A549 (cell line): ENCODE measurements around the gene GGTLC2. TPM values are rescaled to one million over a fixed set of nuclear protein-coding genes. Genes with fewer than 3 reads are reported as not detected.

Experiments
- ATAC-seq, 2 experiments: fragments of 200-7000 bp in 1 of 2; fragments of >200 bp in 1 of 2; cut with Nextera tagmentation in 1 of 2; cut with Tn5 transposase in 1 of 2; 3 replicates each; pipeline versions ENCODE4 v1.8.0 to v1.9.1; 2018 to 2020; ENCODE audit warnings: mild to moderate bottlenecking in 1 of 2, moderate library complexity in 1 of 2
- CTCF ChIA-PET: fragments of 300-600 bp; sonication (Branson Sonifier 250); formaldehyde crosslinking; extraction: SDS; loops from one replicate; lab custom pipeline; 2021; ENCODE audit warnings: antibody characterized with exemption, inconsistent platforms; lab: Yijun Ruan, JAX
- POLR2A ChIA-PET: fragments of 350-600 bp; formaldehyde crosslinking; extraction: SDS; loops from one replicate; lab custom pipeline; 2021; ENCODE audit warnings: antibody characterized with exemption, inconsistent platforms; lab: Yijun Ruan, JAX
- DNase-seq, 2 experiments: peaks; one replicate each; pipeline versions ENCODE4 v3.0.0 to v3.0.0-alpha.2; 2011 to 2016; ENCODE audit warnings: low read depth in 1 of 2, low spot score in 1 of 2
- FAIRE-seq: peaks from 2 replicates; lab custom pipeline; 2011; peaks lifted over from hg19 to GRCh38; lab: Jason Lieb, UNC
- H3K27ac ChIP-seq, 2 experiments: fragments of >200 bp; sonication (Bioruptor Twin); formaldehyde crosslinking; 3 replicates each; pipeline ENCODE4 v1.5.1; 2016 to 2017
- H3K4me1 ChIP-seq: fragments of >200 bp; sonication (Bioruptor Twin); formaldehyde crosslinking; 3 replicates; pipeline ENCODE4 v1.6.1; 2016
- H3K4me2 ChIP-seq: fragments of >200 bp; sonication (Bioruptor Twin); formaldehyde crosslinking; 3 replicates; pipeline ENCODE4 v1.6.1; 2016
- H3K4me3 ChIP-seq: fragments of >200 bp; sonication (Bioruptor Twin); formaldehyde crosslinking; 3 replicates; pipeline ENCODE4 v1.5.1; 2016
- H3K9me3 ChIP-seq: fragments of >200 bp; sonication (Bioruptor Twin); formaldehyde crosslinking; 3 replicates; pipeline ENCODE4 v1.6.1; 2016
- CBX8 ChIP-seq: fragments of 200-600 bp; sonication (generic); IDR thresholded peaks from 2 replicates; pipeline ENCODE4 v1.6.1; 2016
- CHD2 ChIP-seq: fragments of 150-350 bp; IDR thresholded peaks from 2 replicates; pipeline ENCODE4 v1.6.1; 2014; ENCODE audit warnings: low read length; ENCODE audit not compliant: partially characterized antibody
- EP300 ChIP-seq, 2 experiments: fragments of >200 bp; sonication (Bioruptor Twin); formaldehyde crosslinking; IDR thresholded peaks; 2 replicates in 1 of 2; 3 replicates in 1 of 2; pipeline ENCODE4 v1.6.1; 2016 to 2017
- ESRRA ChIP-seq: fragments of 150-350 bp; IDR thresholded peaks from 2 replicates; pipeline ENCODE4 v1.6.1; 2014; ENCODE audit warnings: mild to moderate bottlenecking, low read length, borderline replicate concordance
- FOSB ChIP-seq: fragments of 250-450 bp; sonication (Bioruptor Pico); IDR thresholded peaks from 2 replicates; pipeline ENCODE4 v1.5.0; 2020; ENCODE audit warnings: mild to moderate bottlenecking, moderate library complexity
- FOSL2 ChIP-seq, 2 experiments: fragments of 450-650 bp in 1 of 2; fragments of >200 bp in 1 of 2; sonication (Bioruptor Twin) in 1 of 2; formaldehyde crosslinking; IDR thresholded peaks; 2 replicates each; pipeline versions ENCODE4 v1.5.0 to v1.6.1; 2016 to 2020; ENCODE audit warnings: mild to moderate bottlenecking in 1 of 2, moderate library complexity in 1 of 2
- HEYL ChIP-seq: fragments of 250-450 bp; sonication (Bioruptor Pico); IDR thresholded peaks from 2 replicates; pipeline ENCODE4 v1.8.0; 2021; ENCODE audit warnings: mild to moderate bottlenecking, moderate library complexity
- HOXA7 ChIP-seq: fragments of 250-450 bp; sonication (Bioruptor Pico); IDR thresholded peaks from 2 replicates; pipeline ENCODE4 v1.5.0; 2020; ENCODE audit warnings: mild to moderate bottlenecking, moderate library complexity
- HOXB13 ChIP-seq: fragments of 250-450 bp; sonication (Bioruptor Pico); IDR thresholded peaks from 2 replicates; pipeline ENCODE4 v1.5.0; 2020; ENCODE audit warnings: low read depth, mild to moderate bottlenecking, moderate library complexity
- HOXB5 ChIP-seq: fragments of 250-450 bp; sonication (Bioruptor Pico); IDR thresholded peaks from 2 replicates; pipeline ENCODE4 v1.5.0; 2020; ENCODE audit warnings: mild to moderate bottlenecking, moderate library complexity
- JUNB ChIP-seq: fragments of >200 bp; sonication (Bioruptor Twin); formaldehyde crosslinking; IDR thresholded peaks from 2 replicates; pipeline ENCODE4 v1.6.1; 2016
- KDM1A ChIP-seq: fragments of 200-600 bp; sonication (generic); IDR thresholded peaks from 2 replicates; pipeline ENCODE4 v1.6.1; 2016; ENCODE audit warnings: low read depth, mild to moderate bottlenecking
- MAFK ChIP-seq: fragments of 450-650 bp; IDR thresholded peaks from 2 replicates; pipeline ENCODE4 v1.6.1; 2014; ENCODE audit not compliant: partially characterized antibody
- MAZ ChIP-seq: fragments of 150-350 bp; IDR thresholded peaks from 2 replicates; pipeline ENCODE4 v1.6.1; 2014; ENCODE audit warnings: antibody characterized with exemption, low read depth, low read length, borderline replicate concordance
- NFE2L2 ChIP-seq: fragments of 150-350 bp; conservative IDR thresholded peaks from 2 replicates; pipeline ENCODE4 v1.6.1; 2014; ENCODE audit warnings: low read length
- NPAS2 ChIP-seq: fragments of 250-450 bp; sonication (Bioruptor Pico); IDR thresholded peaks from 2 replicates; pipeline ENCODE4 v1.8.0; 2022; ENCODE audit warnings: mild to moderate bottlenecking, moderate library complexity, borderline replicate concordance
- NR3C1 ChIP-seq: fragments of >200 bp; sonication (Bioruptor Twin); formaldehyde crosslinking; IDR thresholded peaks from 3 replicates; pipeline ENCODE4 v1.6.1; 2017
- POLR2A ChIP-seq: IDR thresholded peaks from 2 replicates; pipeline ENCODE4 v1.6.1; 2012; ENCODE audit warnings: mild to moderate bottlenecking, low read length
- RARB ChIP-seq: fragments of 250-450 bp; sonication (Bioruptor Pico); IDR thresholded peaks from 2 replicates; pipeline ENCODE4 v1.8.0; 2021; ENCODE audit warnings: mild to moderate bottlenecking, moderate library complexity
- RCOR1 ChIP-seq: fragments of 150-350 bp; IDR thresholded peaks from 2 replicates; pipeline ENCODE4 v1.6.1; 2014; ENCODE audit warnings: antibody characterized with exemption, low read length, low read depth
- RNF2 ChIP-seq: fragments of 200-600 bp; sonication (generic); IDR thresholded peaks from 2 replicates; pipeline ENCODE4 v1.6.1; 2016; ENCODE audit warnings: low read depth, mild to moderate bottlenecking, antibody characterized with exemption, moderate library complexity, borderline replicate concordance
- SMC3 ChIP-seq: fragments of >200 bp; sonication (Bioruptor Twin); formaldehyde crosslinking; IDR thresholded peaks from 3 replicates; pipeline ENCODE4 v1.6.1; 2018; ENCODE audit warnings: inconsistent platforms
- TFCP2L1 ChIP-seq: fragments of 250-450 bp; sonication (Bioruptor Pico); IDR thresholded peaks from 2 replicates; pipeline ENCODE4 v1.5.0; 2021; ENCODE audit warnings: mild to moderate bottlenecking
- TP53 ChIP-seq: fragments of 250-450 bp; sonication (Bioruptor Pico); IDR thresholded peaks from 2 replicates; pipeline ENCODE4 v1.5.0; 2021; ENCODE audit warnings: mild to moderate bottlenecking, moderate library complexity
- ZFP36 ChIP-seq: fragments of 450-650 bp; IDR thresholded peaks from 2 replicates; pipeline ENCODE4 v1.6.1; 2014; ENCODE audit warnings: borderline replicate concordance; ENCODE audit not compliant: partially characterized antibody
- ZSCAN20 ChIP-seq: fragments of 250-450 bp; sonication (Bioruptor Pico); IDR thresholded peaks from 2 replicates; pipeline ENCODE4 v1.8.0; 2022; ENCODE audit warnings: mild to moderate bottlenecking, moderate library complexity
- WGBS: methylation state at CpG from one replicate; pipeline ENCODE4 v1.1.6; 2017; ENCODE audit errors: missing lambda C conversion rate; 5-methylcytosine and 5-hydroxymethylcytosine counted together
- polyA plus RNA-seq, 4 experiments: library from polyadenylated mRNA; depleted of rRNA in 3 of 4; stranded (reverse); fragments of >200 nt; fragmentation: RNase III in 1 of 4; extraction: RNeasy Plus Mini Kit Qiagen cat#74134 plus additional on column Dnase treatment in 1 of 4; gene quantifications; 2 replicates in 3 of 4; 3 replicates in 1 of 4; pipeline ENCODE4 v1.2.3, GENCODE V29; 2011 to 2017
- TF ChIP-seq, protein P1 (sequence below): IDR thresholded peaks from 2 replicates; pipeline ENCODE4 v1.6.1; 2012; ENCODE audit warnings: low read depth, borderline replicate concordance
- TF ChIP-seq, protein P2 (sequence below): fragments of >200 bp; sonication (Bioruptor Twin); formaldehyde crosslinking; IDR thresholded peaks from 2 replicates; pipeline ENCODE4 v1.6.1; 2016
- TF ChIP-seq, protein P3 (sequence below): fragments of 250-450 bp; sonication (Bioruptor Pico); IDR thresholded peaks from 2 replicates; pipeline ENCODE4 v1.5.0; 2020; ENCODE audit warnings: low read depth, mild to moderate bottlenecking, moderate library complexity
- TF ChIP-seq, protein P4 (sequence below): fragments of 250-450 bp; sonication (Bioruptor Pico); IDR thresholded peaks from 2 replicates; pipeline ENCODE4 v1.5.0; 2021; ENCODE audit warnings: mild to moderate bottlenecking, moderate library complexity, borderline replicate concordance
- TF ChIP-seq, protein P5 (sequence below): fragments of 150-350 bp; IDR thresholded peaks from 2 replicates; pipeline ENCODE4 v1.6.1; 2014; ENCODE audit warnings: low read depth, mild to moderate bottlenecking, low read length
- TF ChIP-seq, protein P6 (sequence below): fragments of 450-650 bp; IDR thresholded peaks from 2 replicates; pipeline ENCODE4 v1.6.1; 2014; ENCODE audit warnings: antibody characterized with exemption

GGTLC2 gene
- polyA plus RNA-seq, 2 of the 4 experiments (the other 2 are of a cell fraction), result not detected

DNA sequence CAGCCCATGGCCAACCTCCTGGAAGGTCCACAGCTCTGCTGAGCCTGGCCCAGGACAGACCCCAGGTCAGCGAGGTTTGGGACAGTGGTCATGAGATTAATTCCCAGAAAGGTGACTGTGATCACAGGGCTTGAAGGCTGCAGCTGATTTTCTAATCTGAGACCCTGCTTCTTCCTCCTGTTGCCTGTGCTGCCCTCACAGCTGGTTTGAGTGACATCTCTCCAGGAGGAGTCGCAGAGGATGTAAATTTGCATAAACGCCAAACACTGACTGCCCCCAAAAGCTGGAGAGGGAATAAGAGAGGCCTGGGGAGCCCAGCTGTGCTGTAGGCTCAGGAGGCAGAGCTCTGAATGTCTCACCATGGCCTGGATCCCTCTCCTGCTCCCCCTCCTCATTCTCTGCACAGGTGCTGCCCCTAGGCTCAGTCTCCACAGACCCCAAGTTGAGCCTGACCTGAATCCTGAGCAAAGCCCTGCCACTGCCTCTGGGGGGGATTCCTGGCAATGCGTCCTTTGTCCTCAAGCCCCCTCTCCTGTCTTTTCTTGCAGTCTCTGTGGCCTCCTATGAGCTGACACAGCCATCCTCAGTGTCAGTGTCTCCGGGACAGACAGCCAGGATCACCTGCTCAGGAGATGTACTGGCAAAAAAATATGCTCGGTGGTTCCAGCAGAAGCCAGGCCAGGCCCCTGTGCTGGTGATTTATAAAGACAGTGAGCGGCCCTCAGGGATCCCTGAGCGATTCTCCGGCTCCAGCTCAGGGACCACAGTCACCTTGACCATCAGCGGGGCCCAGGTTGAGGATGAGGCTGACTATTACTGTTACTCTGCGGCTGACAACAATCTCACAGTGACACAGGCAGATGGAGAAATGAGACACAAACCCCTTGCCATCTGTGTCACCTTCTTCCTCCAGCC lies 23.8 kb downstream of the GGTLC2 start:
- no peak for DNase-seq
- FAIRE-seq, result no peak
- POLR2A ChIA-PET, result no interaction called here
- ATAC-seq, result no peak
- Histone ChIP-seq H3K27ac (no peak overlapping the region), H3K9me3 (peaks cover 12% of the 10 kb centered on the region; the same call in 2 of the 3 replicates), H3K4me1 (no peaks in the 10 kb centered on the region), H3K4me3 (no peak overlapping the region), H3K4me2 (no peak overlapping the region)
- CTCF ChIA-PET, result interaction anchor here (0.7 to 4.2 kb wide), 10 partner anchors 11 to 191 kb away, joined by 3 to 35 read pairs (median 4); no protein-coding TSS in a partner anchor
- 76% methylated on average over 11 of the region's 11 CpGs for WGBS
- TF ChIP-seq TFCP2L1 (CRISPR knock-in tag) (no peak), NFE2L2 (no peak), POLR2A (no peak), RARB (CRISPR knock-in tag) (no peak), HOXB5 (CRISPR knock-in tag) (no peak), FOSL2 (IDR thresholded peaks at IDR 0.05) (no peak), FOSL2 (CRISPR knock-in tag; IDR thresholded peaks at IDR 0.05) (no peak), KDM1A (no peak), JUNB (no peak), CHD2 (no peak), ZSCAN20 (CRISPR knock-in tag) (no peak), HEYL (CRISPR knock-in tag) (no peak), HOXB13 (CRISPR knock-in tag) (no peak), EP300 (IDR thresholded peaks at IDR 0.05) (no peak), ESRRA (no peak), MAFK (no peak)
- TF ChIP-seq, protein P1, sequence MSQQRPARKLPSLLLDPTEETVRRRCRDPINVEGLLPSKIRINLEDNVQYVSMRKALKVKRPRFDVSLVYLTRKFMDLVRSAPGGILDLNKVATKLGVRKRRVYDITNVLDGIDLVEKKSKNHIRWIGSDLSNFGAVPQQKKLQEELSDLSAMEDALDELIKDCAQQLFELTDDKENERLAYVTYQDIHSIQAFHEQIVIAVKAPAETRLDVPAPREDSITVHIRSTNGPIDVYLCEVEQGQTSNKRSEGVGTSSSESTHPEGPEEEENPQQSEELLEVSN, result no peak
- TF ChIP-seq, protein P2, sequence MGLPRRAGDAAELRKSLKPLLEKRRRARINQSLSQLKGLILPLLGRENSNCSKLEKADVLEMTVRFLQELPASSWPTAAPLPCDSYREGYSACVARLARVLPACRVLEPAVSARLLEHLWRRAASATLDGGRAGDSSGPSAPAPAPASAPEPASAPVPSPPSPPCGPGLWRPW, result no peak
- TF ChIP-seq, protein P3, sequence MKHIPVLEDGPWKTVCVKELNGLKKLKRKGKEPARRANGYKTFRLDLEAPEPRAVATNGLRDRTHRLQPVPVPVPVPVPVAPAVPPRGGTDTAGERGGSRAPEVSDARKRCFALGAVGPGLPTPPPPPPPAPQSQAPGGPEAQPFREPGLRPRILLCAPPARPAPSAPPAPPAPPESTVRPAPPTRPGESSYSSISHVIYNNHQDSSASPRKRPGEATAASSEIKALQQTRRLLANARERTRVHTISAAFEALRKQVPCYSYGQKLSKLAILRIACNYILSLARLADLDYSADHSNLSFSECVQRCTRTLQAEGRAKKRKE (CRISPR knock-in tag), result no peak
- TF ChIP-seq, protein P4, sequence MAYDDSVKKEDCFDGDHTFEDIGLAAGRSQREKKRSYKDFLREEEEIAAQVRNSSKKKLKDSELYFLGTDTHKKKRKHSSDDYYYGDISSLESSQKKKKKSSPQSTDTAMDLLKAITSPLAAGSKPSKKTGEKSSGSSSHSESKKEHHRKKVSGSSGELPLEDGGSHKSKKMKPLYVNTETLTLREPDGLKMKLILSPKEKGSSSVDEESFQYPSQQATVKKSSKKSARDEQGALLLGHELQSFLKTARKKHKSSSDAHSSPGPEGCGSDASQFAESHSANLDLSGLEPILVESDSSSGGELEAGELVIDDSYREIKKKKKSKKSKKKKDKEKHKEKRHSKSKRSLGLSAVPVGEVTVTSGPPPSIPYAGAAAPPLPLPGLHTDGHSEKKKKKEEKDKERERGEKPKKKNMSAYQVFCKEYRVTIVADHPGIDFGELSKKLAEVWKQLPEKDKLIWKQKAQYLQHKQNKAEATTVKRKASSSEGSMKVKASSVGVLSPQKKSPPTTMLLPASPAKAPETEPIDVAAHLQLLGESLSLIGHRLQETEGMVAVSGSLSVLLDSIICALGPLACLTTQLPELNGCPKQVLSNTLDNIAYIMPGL (CRISPR knock-in tag), result no peak

DNA sequence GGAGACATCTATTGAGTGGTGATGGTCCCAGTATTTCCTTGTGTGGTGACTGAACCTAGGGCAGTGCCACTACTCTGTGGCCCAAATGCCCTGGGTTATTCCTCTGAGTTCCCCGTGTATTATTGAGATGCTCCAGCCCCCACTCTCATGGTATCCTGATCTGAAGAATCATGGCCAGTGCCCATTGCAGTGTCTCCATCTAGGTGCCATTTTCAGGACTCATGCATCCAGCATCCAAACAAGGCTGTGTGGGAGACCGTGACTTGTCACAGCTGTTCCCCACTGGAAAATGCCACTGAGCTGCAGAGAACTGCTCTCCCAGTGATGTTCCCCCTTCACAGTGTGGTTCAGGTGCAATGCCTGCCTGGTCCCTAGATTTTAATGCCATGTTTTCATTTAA lies 24.7 kb downstream of the GGTLC2 start:
- H3K4me1 ChIP-seq, result no peaks in the 10 kb centered on the region
- TF ChIP-seq ESRRA (no peak), KDM1A (no peak), RNF2 (no peak), CBX8 (no peak), MAZ (no peak), ZFP36 (no peak), NPAS2 (CRISPR knock-in tag) (no peak), NR3C1 (no peak), TP53 (no peak), ZSCAN20 (CRISPR knock-in tag) (no peak), RCOR1 (no peak), FOSB (CRISPR knock-in tag) (no peak), HEYL (CRISPR knock-in tag) (no peak), HOXA7 (CRISPR knock-in tag) (no peak), TFCP2L1 (CRISPR knock-in tag) (no peak), JUNB (no peak), SMC3 (no peak)
- TF ChIP-seq, protein P5, sequence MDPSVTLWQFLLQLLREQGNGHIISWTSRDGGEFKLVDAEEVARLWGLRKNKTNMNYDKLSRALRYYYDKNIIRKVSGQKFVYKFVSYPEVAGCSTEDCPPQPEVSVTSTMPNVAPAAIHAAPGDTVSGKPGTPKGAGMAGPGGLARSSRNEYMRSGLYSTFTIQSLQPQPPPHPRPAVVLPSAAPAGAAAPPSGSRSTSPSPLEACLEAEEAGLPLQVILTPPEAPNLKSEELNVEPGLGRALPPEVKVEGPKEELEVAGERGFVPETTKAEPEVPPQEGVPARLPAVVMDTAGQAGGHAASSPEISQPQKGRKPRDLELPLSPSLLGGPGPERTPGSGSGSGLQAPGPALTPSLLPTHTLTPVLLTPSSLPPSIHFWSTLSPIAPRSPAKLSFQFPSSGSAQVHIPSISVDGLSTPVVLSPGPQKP, result no peak
- TF ChIP-seq, protein P6, sequence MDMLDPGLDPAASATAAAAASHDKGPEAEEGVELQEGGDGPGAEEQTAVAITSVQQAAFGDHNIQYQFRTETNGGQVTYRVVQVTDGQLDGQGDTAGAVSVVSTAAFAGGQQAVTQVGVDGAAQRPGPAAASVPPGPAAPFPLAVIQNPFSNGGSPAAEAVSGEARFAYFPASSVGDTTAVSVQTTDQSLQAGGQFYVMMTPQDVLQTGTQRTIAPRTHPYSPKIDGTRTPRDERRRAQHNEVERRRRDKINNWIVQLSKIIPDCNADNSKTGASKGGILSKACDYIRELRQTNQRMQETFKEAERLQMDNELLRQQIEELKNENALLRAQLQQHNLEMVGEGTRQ, result no peak
- TF ChIP-seq, all 56 proteins: peak for 0
- DNase-seq (no peak), FAIRE-seq (no peak), ATAC-seq (no peak)
- POLR2A ChIA-PET, result no interaction called here
- 67% methylated on average over 2 of the region's 2 CpGs for WGBS
- Histone ChIP-seq H3K9me3 (peaks cover 12% of the 10 kb centered on the region; the same call in 2 of the 3 replicates), H3K4me3 (no peak overlapping the region), H3K4me2 (no peak overlapping the region), H3K27ac (no peak overlapping the region)
- CTCF ChIA-PET, result interaction anchor here (1.2 to 1.6 kb wide), 2 partner anchors 41 to 119 kb away, joined by 3 to 4 read pairs; no protein-coding TSS in a partner anchor
